Activated CD8-positive, alpha-beta memory T cell treated with anti-CD3 and anti-CD28 coated beads for 24 hours (primary cell): Measurements from ENCODE around the gene PARP14.
"Not testable (repeated sequence)": the region's sequence is repeated elsewhere in the genome, so short reads cannot be mapped to it uniquely, and the experiment has no call there.

Source experiments
- DNase-seq: peaks from one replicate; pipeline ENCODE4 v3.0.0-alpha.2; 2020

The PARP14 gene

GRCh38 chr3:122680475-122681283 is at the start of gene PARP14:
Gene PARP14, plus strand, starts transcription at chr3:122680839. Its CDS starts 45 bp downstream, at chr3:122680884.
- peak; percentile 85 for DNase-seq

- no peak for DNase-seq
These were observed 44.9 kb upstream of the PARP14 start for GRCh38 chr3:122635789-122636188.

- DNase-seq = no peak
These were observed 43.9 kb upstream of the PARP14 start for GRCh38 chr3:122636697-122637096.

- no peak for DNase-seq
These were observed 40.1 kb upstream of the PARP14 start for GRCh38 chr3:122640437-122640999.

- DNase-seq = no peak
These were observed 37.7 kb upstream of the PARP14 start for GRCh38 chr3:122642935-122643334.

- no peak for DNase-seq
These were observed 34.3 kb upstream of the PARP14 start for GRCh38 chr3:122646146-122646988.

- DNase-seq = not testable (repeated sequence)
These were observed 29.3 kb upstream of the PARP14 start for GRCh38 chr3:122651233-122651907.

GRCh38 chr3:122651962-122652361 is 28.7 kb upstream of the PARP14 start:
- DNase-seq = not testable (repeated sequence)

- DNase-seq = not testable (repeated sequence)
These were observed 22.3 kb upstream of the PARP14 start for GRCh38 chr3:122658336-122658735.

GRCh38 chr3:122660297-122660974 is 20.2 kb upstream of the PARP14 start:
- DNase-seq = no peak

- DNase-seq = no peak
These were observed 19.0 kb upstream of the PARP14 start for GRCh38 chr3:122661633-122662032.

GRCh38 chr3:122662505-122662904 is 18.1 kb upstream of the PARP14 start:
- no peak for DNase-seq

GRCh38 chr3:122665226-122665786 is 15.3 kb upstream of the PARP14 start:
- DNase-seq = no peak

- no peak for DNase-seq
These were observed 14.8 kb upstream of the PARP14 start for GRCh38 chr3:122665881-122666280.

- DNase-seq = no peak
These were observed 11.5 kb upstream of the PARP14 start for GRCh38 chr3:122668930-122669730.

- no peak for DNase-seq
These were observed 9.1 kb upstream of the PARP14 start for GRCh38 chr3:122671553-122671952.

GRCh38 chr3:122674339-122674738 is 6.3 kb upstream of the PARP14 start:
- DNase-seq = no peak

- no peak for DNase-seq
These were observed 3.9 kb upstream of the PARP14 start for GRCh38 chr3:122676759-122677158.

- DNase-seq = no peak
These were observed 3.4 kb upstream of the PARP14 start for GRCh38 chr3:122677216-122677615.

GRCh38 chr3:122678506-122678905 is 2.1 kb upstream of the PARP14 start:
- no peak for DNase-seq
